GM19099 (cell line): ENCODE results near the gene SGO1.

Source experiments
- POLR2A ChIP-seq: IDR thresholded peaks from 3 replicates; pipeline ENCODE4 v1.6.1; 2011; ENCODE audit warnings: low read depth; ENCODE audit not compliant: insufficient read length; ENCODE audit errors: extremely low read depth

SGO1 gene

DNA sequence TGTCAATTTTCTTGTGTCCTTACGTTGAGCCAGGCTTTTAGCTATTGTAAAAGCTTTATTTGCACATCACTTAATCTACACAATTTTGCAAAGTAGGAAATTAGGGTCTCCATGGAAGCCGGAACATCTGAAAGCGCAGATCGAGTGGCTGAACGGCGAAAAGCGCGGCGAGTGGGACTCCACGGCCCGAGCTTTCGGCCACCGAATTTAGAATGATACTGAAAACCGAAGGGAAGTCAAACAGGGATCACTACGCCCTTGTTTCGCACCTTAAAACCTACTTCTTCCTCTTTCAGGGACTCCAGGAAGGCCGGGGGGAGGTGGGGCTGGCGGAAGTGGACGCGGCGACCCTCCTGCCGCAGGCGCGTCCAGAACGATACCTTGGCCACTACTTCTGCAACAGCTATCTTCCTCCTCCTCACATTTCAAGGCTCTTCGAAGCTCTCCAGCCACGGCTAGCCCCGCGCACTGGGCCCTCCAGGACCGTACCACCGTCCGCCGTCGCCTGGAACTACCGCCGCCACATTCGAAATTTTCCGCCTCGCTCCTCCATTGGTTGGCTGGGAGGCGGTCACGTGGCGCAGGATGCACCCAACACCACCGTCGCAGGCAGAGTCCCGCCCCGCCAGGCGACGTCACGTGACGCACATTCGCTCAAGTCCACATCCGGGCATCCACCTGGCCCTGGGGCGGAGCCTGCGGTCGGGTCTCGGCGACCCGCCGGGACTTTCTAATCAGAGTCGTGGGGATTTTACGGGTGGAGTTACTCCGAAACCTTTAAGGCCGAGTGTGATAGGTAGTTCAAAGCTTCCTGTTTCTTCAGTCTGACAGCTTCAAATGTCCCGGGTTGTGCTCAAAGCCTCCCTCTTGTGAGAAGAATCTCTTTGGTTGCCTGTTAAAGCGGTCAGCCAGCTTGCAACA is at the start of gene SGO1:
Gene SGO1 (minus strand): TSS at position 528 of the 921 bp plus-strand sequence. CDS start 2,179 bp downstream, outside the sequence.
- TF ChIP-seq POLR2A, result peak; percentile 85

DNA sequence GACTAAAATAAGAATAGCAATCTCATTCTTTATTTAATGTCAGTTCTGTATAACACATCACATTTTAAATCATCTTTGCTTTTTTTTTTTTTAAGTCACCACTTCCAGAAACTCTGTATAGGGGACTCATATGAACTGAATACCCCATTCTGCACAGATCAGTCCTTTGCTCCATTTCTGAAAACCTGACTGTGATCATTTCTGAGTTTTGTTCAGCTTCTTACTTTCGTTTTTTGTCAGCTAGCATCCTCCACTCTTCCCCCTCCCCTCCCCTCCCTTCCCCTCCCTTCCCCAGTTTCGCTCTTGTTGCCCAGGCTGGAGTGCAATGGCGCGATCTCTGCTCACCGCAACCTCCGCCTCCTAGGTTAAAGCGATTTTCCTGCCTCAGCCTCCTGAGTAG is 49.8 kb upstream of the SGO1 start:
- TF ChIP-seq POLR2A, result no peak

DNA sequence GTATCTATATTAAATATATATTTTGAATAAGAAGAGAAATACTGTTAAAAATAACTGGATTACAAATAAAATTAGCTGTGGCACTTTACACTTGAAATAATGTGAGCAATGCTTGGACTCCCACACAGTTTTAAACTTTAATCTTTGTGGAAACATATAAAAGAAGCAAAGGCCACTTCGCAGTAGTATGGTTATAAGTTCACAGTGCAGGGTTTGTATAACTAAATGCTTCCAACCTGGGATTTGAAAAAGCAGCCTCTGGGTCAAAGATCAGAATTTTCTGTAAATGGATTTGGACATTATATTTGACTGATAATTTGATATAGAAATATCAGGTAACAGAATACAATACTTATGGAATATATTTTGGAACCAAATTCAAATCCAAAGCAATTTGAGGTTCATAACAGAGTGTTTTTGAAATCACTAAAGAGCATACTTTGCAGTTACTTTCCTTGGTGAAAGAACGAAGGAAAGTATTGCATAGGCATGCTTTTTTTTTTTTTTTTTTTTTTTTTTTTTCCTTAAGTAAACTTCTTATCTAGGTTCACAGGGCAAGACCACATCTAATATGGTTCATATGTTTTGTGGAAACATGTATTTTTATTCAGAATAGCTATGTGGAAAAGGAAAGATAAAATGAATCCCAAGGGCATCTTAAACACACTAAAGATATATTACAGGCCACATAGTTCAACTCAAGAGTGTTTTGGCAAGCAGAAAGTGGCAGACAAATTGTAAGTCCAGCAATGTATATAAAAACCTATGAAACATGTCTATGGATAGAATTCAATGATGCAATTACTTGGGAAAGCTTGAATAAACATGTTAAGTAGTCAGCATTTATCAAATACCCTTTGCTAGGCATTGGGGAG is 47.1 kb upstream of the SGO1 start:
- no peak for TF ChIP-seq POLR2A

DNA sequence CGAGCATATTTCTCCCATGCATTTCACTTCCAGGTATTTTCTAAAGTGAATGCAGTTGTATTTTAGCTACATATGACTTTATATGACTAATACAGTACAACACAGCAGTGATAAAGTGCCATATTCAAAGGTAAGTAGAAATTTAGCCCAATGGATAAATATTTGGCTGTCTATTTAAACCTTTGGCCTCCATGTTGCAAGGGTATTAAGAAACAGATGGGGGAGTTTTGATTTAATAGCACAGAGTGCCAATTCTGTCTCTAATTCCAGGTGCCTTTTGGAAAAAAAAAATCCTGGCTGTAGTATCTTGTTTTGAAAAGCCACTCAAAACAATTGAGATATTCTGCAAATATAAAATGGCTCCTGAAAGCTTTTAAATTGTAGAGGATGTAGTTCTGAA is 44.9 kb upstream of the SGO1 start:
- no peak for TF ChIP-seq POLR2A

DNA sequence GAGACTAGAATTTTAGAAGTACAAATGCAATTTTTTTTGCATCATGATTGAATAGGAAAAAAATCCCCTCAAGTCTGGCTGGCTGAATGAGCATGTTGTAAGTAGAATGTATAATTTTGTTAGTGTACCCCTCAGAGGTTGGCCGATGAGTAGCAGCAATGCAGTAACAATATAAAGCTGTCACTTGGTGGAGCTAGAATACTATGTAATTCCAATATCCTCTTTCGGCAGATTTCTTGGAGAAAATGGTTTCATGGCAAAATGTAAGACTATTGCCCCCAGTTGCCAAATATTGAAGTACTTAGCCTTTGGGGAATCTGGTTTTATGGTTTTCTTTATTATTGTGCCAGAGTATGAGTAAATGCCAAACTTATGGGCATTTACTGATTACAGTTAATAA is 39.8 kb upstream of the SGO1 start:
- TF ChIP-seq POLR2A, result no peak

DNA sequence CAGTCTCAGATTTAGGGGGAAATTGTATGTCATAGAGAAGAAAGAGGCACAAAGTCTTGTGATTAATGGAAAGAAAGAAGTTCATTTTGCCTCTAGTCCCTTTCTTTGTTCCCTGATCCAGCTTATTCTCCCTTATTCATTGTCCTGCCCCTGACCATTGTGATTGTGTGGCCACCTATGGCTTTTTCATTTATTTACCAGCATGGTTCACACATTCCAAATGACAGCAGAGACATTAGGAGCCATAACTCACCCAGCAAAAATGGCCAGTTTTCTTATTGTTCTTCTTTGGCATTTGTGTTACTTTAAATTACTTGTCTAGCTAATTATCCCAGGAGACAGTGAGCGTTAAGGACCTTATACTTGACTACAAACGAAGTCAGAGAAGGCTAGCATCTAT is 36.3 kb upstream of the SGO1 start:
- no peak for TF ChIP-seq POLR2A

DNA sequence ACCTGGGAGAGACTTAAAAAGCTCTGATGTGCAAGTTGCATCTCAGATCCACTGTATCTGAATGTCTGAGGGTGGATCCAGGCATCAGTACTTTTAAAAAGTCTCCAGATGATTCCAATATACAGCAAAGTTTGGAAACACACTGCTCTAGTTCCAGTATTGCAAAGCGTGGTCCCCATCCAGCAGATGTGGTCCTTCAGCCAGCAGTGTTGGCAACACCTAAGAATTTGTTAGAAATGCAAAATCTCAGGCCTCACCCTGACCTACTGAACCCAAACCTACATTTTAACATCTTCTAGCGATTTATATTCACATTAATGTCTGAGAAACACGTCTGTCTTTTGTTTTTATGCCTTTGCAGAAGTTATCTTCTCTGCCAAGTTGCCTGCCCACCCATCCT is 32.2 kb upstream of the SGO1 start:
- TF ChIP-seq POLR2A, result no peak

DNA sequence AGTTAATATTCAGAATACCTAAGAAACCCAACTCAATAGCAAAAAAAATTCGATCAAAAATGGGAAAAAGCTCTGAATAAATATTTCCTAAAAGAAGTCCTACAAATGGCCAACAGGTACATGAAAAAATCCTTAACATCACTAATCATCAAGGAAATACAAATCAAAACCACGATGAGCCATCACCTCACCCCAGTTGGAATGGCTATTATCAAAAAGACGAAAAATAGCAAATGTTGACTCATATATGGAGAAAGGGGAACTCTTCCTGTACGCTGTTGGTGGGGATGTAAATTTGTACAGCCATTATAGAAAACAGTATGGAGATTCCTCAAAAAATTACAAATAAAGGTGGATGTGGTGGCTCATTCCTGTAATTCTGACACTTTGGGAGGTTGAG is 29.6 kb upstream of the SGO1 start:
- no peak for TF ChIP-seq POLR2A

DNA sequence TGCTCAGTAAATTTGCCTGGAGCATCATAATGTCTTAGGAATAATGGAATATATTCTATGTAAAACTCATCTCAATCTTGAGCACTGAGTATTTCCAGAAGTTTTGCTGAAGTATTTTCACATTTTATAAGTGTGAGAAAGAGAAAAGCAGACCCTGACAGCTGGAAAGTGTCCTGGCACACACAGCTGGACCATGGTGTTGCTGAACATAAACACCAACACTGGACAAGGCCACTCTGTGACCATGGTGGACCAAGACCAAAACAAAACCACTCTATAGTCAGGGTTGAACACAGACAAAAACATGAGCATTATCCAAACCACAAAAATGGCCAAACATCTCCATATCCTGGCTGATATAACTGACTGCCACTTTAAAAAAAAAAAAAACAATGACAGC is 15.1 kb upstream of the SGO1 start:
- no peak for TF ChIP-seq POLR2A

DNA sequence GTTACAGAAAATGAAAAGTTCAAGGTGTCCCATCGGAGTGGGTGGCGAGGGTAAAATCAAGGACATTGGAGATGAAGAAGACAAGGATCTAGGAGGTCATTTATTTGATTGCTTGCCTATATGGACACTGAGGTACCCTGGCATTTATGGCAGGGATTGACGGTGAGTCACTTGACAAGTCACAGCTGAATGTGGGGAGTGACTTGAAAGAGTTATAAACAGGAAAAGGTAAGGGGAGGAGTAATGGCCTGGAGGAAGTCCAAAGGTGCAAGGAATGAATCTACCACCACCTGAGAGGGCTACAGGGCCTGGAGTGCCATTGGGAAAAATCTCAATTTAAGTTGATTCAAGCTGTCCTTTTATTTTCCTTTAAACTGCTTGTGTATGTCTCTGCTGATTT is 11.8 kb upstream of the SGO1 start:
- no peak for TF ChIP-seq POLR2A

DNA sequence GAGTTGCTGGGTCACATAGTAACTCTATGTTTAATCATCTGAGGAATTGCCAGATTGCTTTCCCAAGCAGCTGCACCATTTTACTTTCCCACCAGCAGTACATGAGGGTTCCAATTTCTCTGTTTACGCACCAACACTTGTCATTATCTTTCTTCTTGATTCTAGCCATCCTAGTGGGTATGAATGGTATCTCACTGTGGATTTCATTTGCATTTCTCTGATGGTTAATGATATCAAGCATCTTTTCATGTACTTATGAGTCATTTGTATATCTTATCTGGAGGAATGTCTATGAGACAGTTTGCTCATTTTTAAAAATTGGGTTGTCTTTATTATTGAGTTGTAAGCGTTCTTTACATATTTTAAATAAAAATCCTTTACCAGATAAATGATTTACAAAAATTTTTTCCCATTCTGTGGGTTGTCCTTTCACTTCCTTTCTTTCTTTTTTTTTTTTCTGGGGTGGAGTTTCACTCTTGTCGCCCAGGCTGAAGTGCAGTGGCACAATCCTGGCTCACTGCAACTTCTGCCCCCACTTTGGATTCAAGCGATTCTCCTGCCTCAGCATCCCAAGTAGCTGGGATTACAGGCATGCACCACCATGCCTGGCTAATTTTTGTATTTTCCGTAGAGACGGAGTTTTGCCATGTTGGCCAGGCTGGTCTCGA is 8.9 kb upstream of the SGO1 start:
- no peak for TF ChIP-seq POLR2A

DNA sequence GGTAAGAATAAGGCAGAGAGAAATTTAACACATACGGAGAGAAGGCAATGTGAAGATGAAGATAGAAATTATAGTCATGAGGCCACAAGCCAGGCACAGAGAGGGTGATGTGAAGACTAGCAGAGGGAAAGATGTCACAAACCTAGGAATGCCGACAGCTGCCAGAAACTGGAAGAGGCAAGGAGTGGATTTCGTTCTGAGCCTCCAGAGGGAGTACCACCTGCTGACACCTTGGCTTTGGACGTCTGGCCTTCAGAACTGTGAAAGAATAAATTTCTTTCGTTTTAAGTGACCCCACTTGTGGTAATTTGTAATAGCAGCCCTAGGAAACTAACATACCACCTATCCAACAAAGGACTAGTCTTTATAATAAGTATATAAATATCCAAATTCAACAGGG is 5.0 kb upstream of the SGO1 start:
- TF ChIP-seq POLR2A, result no peak

DNA sequence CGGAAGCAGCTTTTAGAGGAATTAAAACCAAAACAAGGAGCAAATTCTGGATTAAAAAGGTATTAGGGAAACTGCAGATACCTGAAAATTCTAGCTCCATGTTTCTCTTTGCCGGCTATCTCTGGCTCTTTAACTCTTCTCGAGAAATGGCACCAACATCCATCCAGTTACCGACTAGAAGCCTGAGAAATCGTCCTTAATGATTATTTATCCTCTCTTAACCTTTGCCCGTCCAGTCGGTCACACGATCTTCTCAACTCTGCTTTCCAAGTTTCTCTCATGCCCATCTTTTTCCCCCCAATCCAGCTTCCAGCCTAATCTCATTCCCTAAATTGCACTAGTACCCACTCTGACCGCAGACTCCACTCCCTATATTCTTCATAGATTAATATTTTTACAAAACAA is 596 bp upstream of the SGO1 start:
- no peak for TF ChIP-seq POLR2A

DNA sequence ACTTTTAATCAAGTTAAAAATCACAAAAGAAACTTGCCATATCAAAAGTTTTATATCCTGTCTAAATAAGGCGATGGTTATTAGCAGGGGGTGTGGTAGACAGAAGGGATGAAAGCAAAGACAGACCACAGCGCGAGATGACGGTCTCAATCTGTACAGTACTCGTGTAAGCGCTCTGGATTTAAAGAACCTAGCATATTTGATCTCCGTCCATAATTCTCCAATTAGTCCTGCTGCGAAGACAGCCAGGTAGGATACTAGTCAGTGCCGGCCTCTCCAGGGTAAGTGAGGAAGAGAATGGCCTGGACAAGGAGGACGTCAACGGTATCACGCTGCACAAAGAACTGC is 701 bp downstream of the SGO1 start:
- TF ChIP-seq POLR2A, result no peak

DNA sequence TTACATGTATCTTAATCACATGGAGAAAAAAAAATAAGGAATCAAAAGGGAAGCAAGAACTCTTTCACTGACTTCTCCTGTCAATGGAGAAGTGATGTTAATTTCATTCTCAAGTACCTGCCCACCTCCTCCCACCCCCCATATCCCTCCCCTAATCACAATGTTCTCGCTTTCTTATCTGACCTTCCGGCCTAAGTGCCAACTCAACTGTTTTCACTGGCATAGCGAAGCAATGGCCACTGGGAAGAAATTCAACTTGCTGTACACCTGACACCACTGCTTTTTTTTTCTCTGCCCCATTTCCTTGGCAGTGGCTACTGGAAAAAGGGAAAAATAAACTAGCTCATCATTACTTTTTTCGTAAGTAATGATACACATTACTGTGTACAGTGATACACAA is 3.8 kb downstream of the SGO1 start:
- no peak for TF ChIP-seq POLR2A
